Muscle layer of colon (tissue), 2 donors: Measurements from ENCODE around the gene SLC30A9.
A peak's percentile ranks its signal among the peaks of the same experiment; 100 is the strongest.

Experiments
- H3K27ac ChIP-seq: one replicate; pipeline ENCODE4 v1.7.0; 2013; ENCODE audit warnings: low read depth, mild to moderate bottlenecking, low read length, moderate library complexity
- H3K27me3 ChIP-seq, 2 donors: one replicate each; pipeline ENCODE4 v1.7.0; 2013; ENCODE audit warnings: low read length in 2 of 2, mild to moderate bottlenecking in 2 of 2; ENCODE audit not compliant: insufficient read depth in 2 of 2, control insufficient read depth in 1 of 2
- H3K36me3 ChIP-seq: one replicate; pipeline ENCODE4 v1.7.0; 2013; ENCODE audit warnings: mild to moderate bottlenecking, low read length; ENCODE audit not compliant: insufficient read depth
- H3K4me1 ChIP-seq: one replicate; pipeline ENCODE4 v1.7.0; 2013; ENCODE audit warnings: mild to moderate bottlenecking, low read length; ENCODE audit not compliant: insufficient read depth
- H3K4me3 ChIP-seq, 2 donors: one replicate each; pipeline ENCODE4 v1.7.0; 2013; ENCODE audit warnings: low read length in 2 of 2, low read depth in 1 of 2, mild to moderate bottlenecking in 1 of 2, moderate library complexity in 1 of 2
- H3K9ac ChIP-seq: one replicate; pipeline ENCODE4 v1.7.0; 2013; ENCODE audit warnings: low read length
- H3K9me3 ChIP-seq: one replicate; pipeline ENCODE4 v1.7.0; 2013; ENCODE audit warnings: mild to moderate bottlenecking, low read length
- donor health status: abdominal sarcoma.
- donor health status: Adenocarcinoma of cecum.

The SLC30A9 gene

GRCh38 chr4:41990365-41991111, at the start of gene SLC30A9:
TSS of gene SLC30A9 (plus strand) at chr4:41990530. CDS start at chr4:41990652, 122 bp downstream.
- Histone ChIP-seq H3K4me3 (peak within 1 kb of the TSS; percentile 90 to 94), H3K36me3 (no peaks in the 10 kb centered on the region), H3K27me3 (no peaks in the 10 kb centered on the region), H3K27ac (peak within 1 kb of the TSS; percentile 93), H3K9me3 (no peaks in the 10 kb centered on the region), H3K4me1 (peaks cover 22% of the 10 kb centered on the region), H3K9ac (peak within 1 kb of the TSS; percentile 94)

- H3K4me3 ChIP-seq, result no peak overlapping the region
- no peak overlapping the region for H3K9ac ChIP-seq
- H3K27ac ChIP-seq, result no peak overlapping the region
- H3K27me3 ChIP-seq, result no peaks in the 10 kb centered on the region
- no peaks in the 10 kb centered on the region for H3K9me3 ChIP-seq
- peaks cover 30% of the 10 kb centered on the region for H3K36me3 ChIP-seq
- H3K4me1 ChIP-seq, result peaks cover 7% of the 10 kb centered on the region
These were observed 49.5 kb upstream of the SLC30A9 start for GRCh38 chr4:41940834-41941233.

- H3K4me3 ChIP-seq, result no peak overlapping the region
These were observed 46.8 kb upstream of the SLC30A9 start for GRCh38 chr4:41943506-41943905.

GRCh38 chr4:41944089-41944488, 46.2 kb upstream of the SLC30A9 start:
- Histone ChIP-seq H3K27ac (no peak overlapping the region), H3K36me3 (peaks cover 29% of the 10 kb centered on the region), H3K9ac (no peak overlapping the region), H3K4me1 (no peaks in the 10 kb centered on the region), H3K27me3 (no peaks in the 10 kb centered on the region), H3K9me3 (no peaks in the 10 kb centered on the region), H3K4me3 (no peak overlapping the region)

More at GRCh38 chr4:41943506-41943905, 46.8 kb upstream of the SLC30A9 start:
- no peak overlapping the region for H3K9ac ChIP-seq
- no peak overlapping the region for H3K27ac ChIP-seq
- no peaks in the 10 kb centered on the region for H3K4me1 ChIP-seq
- no peaks in the 10 kb centered on the region for H3K9me3 ChIP-seq
- H3K36me3 ChIP-seq, result peaks cover 30% of the 10 kb centered on the region
- H3K27me3 ChIP-seq, result no peaks in the 10 kb centered on the region

GRCh38 chr4:41949531-41949930, 40.8 kb upstream of the SLC30A9 start:
- H3K9ac ChIP-seq, result no peak overlapping the region
- peaks cover 35% of the 10 kb centered on the region for H3K36me3 ChIP-seq
- no peaks in the 10 kb centered on the region for H3K27me3 ChIP-seq
- no peak overlapping the region for H3K27ac ChIP-seq
- H3K4me3 ChIP-seq, result no peak overlapping the region
- H3K4me1 ChIP-seq, result no peaks in the 10 kb centered on the region
- H3K9me3 ChIP-seq, result no peaks in the 10 kb centered on the region

- Histone ChIP-seq H3K27ac (no peak overlapping the region), H3K36me3 (peaks cover 8% of the 10 kb centered on the region), H3K9ac (no peak overlapping the region), H3K4me1 (no peaks in the 10 kb centered on the region), H3K27me3 (no peaks in the 10 kb centered on the region), H3K4me3 (no peak overlapping the region), H3K9me3 (no peaks in the 10 kb centered on the region)
These were observed 32.7 kb upstream of the SLC30A9 start for GRCh38 chr4:41957634-41958033.

GRCh38 chr4:41963105-41963504, 27.2 kb upstream of the SLC30A9 start:
- H3K9me3 ChIP-seq, result no peaks in the 10 kb centered on the region
- H3K4me3 ChIP-seq, result no peak overlapping the region
- no peaks in the 10 kb centered on the region for H3K36me3 ChIP-seq
- H3K9ac ChIP-seq, result no peak overlapping the region
- H3K4me1 ChIP-seq, result no peaks in the 10 kb centered on the region
- no peak overlapping the region for H3K27ac ChIP-seq
- no peaks in the 10 kb centered on the region for H3K27me3 ChIP-seq

- Histone ChIP-seq H3K9ac (no peak overlapping the region), H3K27me3 (no peaks in the 10 kb centered on the region), H3K36me3 (no peaks in the 10 kb centered on the region), H3K27ac (no peak overlapping the region), H3K4me3 (no peak overlapping the region), H3K4me1 (no peaks in the 10 kb centered on the region), H3K9me3 (no peaks in the 10 kb centered on the region)
These were observed 25.9 kb upstream of the SLC30A9 start for GRCh38 chr4:41964401-41964800.

- H3K36me3 ChIP-seq, result no peaks in the 10 kb centered on the region
- H3K9me3 ChIP-seq, result no peaks in the 10 kb centered on the region
- H3K27me3 ChIP-seq, result no peaks in the 10 kb centered on the region
- H3K27ac ChIP-seq, result no peak overlapping the region
- no peak overlapping the region for H3K4me3 ChIP-seq
- no peaks in the 10 kb centered on the region for H3K4me1 ChIP-seq
- H3K9ac ChIP-seq, result no peak overlapping the region
These were observed 22.9 kb upstream of the SLC30A9 start for GRCh38 chr4:41967392-41967791.

GRCh38 chr4:41969671-41970070, 20.7 kb upstream of the SLC30A9 start:
- Histone ChIP-seq H3K27ac (no peak overlapping the region), H3K4me1 (no peaks in the 10 kb centered on the region), H3K4me3 (no peak overlapping the region), H3K9me3 (no peaks in the 10 kb centered on the region), H3K36me3 (no peaks in the 10 kb centered on the region), H3K9ac (no peak overlapping the region), H3K27me3 (no peaks in the 10 kb centered on the region)

- Histone ChIP-seq H3K4me3 (no peak overlapping the region), H3K27me3 (no peaks in the 10 kb centered on the region), H3K36me3 (no peaks in the 10 kb centered on the region), H3K4me1 (no peaks in the 10 kb centered on the region), H3K9ac (no peak overlapping the region), H3K9me3 (no peaks in the 10 kb centered on the region), H3K27ac (no peak overlapping the region)
These were observed 15.0 kb upstream of the SLC30A9 start for GRCh38 chr4:41975341-41975740.
